ENCODE measurements around the gene ARHGAP42. TPM values are rescaled to one million over a fixed set of nuclear protein-coding genes. Genes with fewer than 3 reads are reported as not detected.

Gene ARHGAP42
- total and polyA plus RNA-seq, 4 donors = 3.8 to 17.2 (median 12.0) TPM

DNA sequence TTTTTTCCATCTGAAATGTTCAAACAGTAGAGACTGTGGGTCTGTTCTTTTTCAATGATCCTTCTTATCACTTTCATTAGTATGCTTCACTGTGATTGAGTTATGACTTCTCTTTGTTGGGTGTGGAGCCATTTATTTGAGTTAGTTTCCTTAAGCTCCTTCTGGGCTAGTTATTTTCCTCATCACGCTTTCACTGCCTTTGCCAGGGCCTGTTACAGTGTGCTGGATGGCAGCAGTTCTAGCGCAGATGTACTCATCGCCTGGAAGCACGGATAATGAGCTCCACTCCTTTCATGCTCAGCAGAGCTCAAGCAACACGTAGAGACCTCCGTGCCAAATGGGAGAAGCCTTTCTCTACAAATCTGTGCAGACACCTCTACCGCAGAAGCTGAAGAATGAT lies 7.0 kb upstream of the ARHGAP42 start:
- H3K9ac ChIP-seq (ENCODE audit: low read depth in 1 of 2, low read length in 2 of 2) = no peak overlapping the region
- no peaks in the 10 kb centered on the region for H3K9me3 ChIP-seq (ENCODE audit: control insufficient read depth in 4 of 4, low read length in 3 of 4)
- H3K36me3 ChIP-seq (ENCODE audit: control insufficient read depth in 4 of 4, insufficient read depth in 3 of 4, low read depth in 1 of 4, low read length in 3 of 4) = no peaks in the 10 kb centered on the region
- WGBS = 90% methylated on average over 7 of the region's 7 CpGs
- no peak for DNase-seq (ENCODE audit: low spot score)
- TF ChIP-seq, protein P1, sequence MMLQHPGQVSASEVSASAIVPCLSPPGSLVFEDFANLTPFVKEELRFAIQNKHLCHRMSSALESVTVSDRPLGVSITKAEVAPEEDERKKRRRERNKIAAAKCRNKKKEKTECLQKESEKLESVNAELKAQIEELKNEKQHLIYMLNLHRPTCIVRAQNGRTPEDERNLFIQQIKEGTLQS (IDR thresholded peaks at IDR 0.05) = no peak
- no peak overlapping the region for H3K4me3 ChIP-seq (ENCODE audit: low read depth in 1 of 3, low read length in 3 of 3)
- H3K27me3 ChIP-seq (ENCODE audit: control insufficient read depth in 4 of 4, insufficient read depth in 4 of 4, low read length in 3 of 4) = no peaks in the 10 kb centered on the region
- peaks cover 3 to 19% (median 15%) of the 10 kb centered on the region in 4 donors for H3K4me1 ChIP-seq (ENCODE audit: control insufficient read depth in 4 of 4, insufficient read depth in 4 of 4, low read length in 3 of 4)
- H3K27ac ChIP-seq (ENCODE audit: low read depth in 1 of 2, low read length in 2 of 2) = no peak overlapping the region

DNA sequence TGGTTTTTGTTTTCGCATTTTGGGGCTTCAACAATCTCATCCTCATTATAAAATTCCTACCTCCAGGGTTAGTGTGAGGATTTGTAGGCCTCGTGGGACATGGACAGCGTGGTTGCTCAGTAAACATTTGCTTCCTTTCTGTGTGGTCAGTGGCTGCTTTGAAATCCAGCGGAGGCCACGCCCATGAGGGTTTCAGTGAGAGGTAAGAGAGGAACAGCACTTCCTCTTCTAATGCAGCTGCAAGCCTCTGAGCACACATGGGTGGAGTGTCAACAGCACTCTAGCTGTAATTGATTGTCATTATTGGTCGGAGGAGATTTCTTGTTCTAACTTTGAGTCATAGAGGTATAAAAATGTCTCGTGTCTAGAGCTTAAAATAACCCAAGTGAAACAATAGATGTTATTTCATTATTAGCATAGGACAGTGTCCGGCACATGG lies 6.0 kb upstream of the ARHGAP42 start:
- H3K9me3 ChIP-seq (ENCODE audit: control insufficient read depth in 4 of 4, low read length in 3 of 4) = no peaks in the 10 kb centered on the region
- H3K4me1 ChIP-seq (ENCODE audit: control insufficient read depth in 4 of 4, insufficient read depth in 4 of 4, low read length in 3 of 4) = peaks cover 3 to 18% (median 13%) of the 10 kb centered on the region in 4 donors
- TF ChIP-seq ZBTB33 (IDR thresholded peaks at IDR 0.05) (no peak), EGR1 (IDR thresholded peaks at IDR 0.05; ENCODE audit: low read depth in 2 of 2) (no peak), FOXA1 (IDR thresholded peaks at IDR 0.05) (no peak), SP1 (IDR thresholded peaks at IDR 0.05) (no peak), FOXA2 (IDR thresholded peaks at IDR 0.05) (no peak), GABPA (IDR thresholded peaks at IDR 0.05 in 1 of 2, conservative IDR thresholded peaks at IDR 0.05 in 1 of 2) (no peak), RAD21 (IDR thresholded peaks at IDR 0.05) (peak in 1 of 2 donors; percentile 26), TAF1 (conservative IDR thresholded peaks at IDR 0.05) (no peak)
- DNase-seq (ENCODE audit: low spot score) = no peak
- no peaks in the 10 kb centered on the region for H3K36me3 ChIP-seq (ENCODE audit: control insufficient read depth in 4 of 4, insufficient read depth in 3 of 4, low read depth in 1 of 4, low read length in 3 of 4)
- H3K27ac ChIP-seq (ENCODE audit: low read depth in 1 of 2, low read length in 2 of 2) = no peak overlapping the region
- H3K27me3 ChIP-seq (ENCODE audit: control insufficient read depth in 4 of 4, insufficient read depth in 4 of 4, low read length in 3 of 4) = no peaks in the 10 kb centered on the region
- H3K4me3 ChIP-seq (ENCODE audit: low read depth in 1 of 3, low read length in 3 of 3) = no peak overlapping the region
- WGBS = 56% methylated on average over 8 of the region's 8 CpGs
- H3K9ac ChIP-seq (ENCODE audit: low read depth in 1 of 2, low read length in 2 of 2) = no peak overlapping the region

- Histone ChIP-seq H3K4me3 (ENCODE audit: low read depth in 1 of 3, low read length in 3 of 3) (no peak overlapping the region), H3K9ac (ENCODE audit: low read depth in 1 of 2, low read length in 2 of 2) (no peak overlapping the region), H3K27ac (ENCODE audit: low read depth in 1 of 2, low read length in 2 of 2) (no peak overlapping the region), H3K9me3 (ENCODE audit: control insufficient read depth in 4 of 4, low read length in 3 of 4) (no peaks in the 10 kb centered on the region), H3K4me1 (ENCODE audit: control insufficient read depth in 4 of 4, insufficient read depth in 4 of 4, low read length in 3 of 4) (peaks cover 3 to 18% (median 13%) of the 10 kb centered on the region in 4 donors), H3K27me3 (ENCODE audit: control insufficient read depth in 4 of 4, insufficient read depth in 4 of 4, low read length in 3 of 4) (no peaks in the 10 kb centered on the region), H3K36me3 (ENCODE audit: control insufficient read depth in 4 of 4, insufficient read depth in 3 of 4, low read depth in 1 of 4, low read length in 3 of 4) (no peaks in the 10 kb centered on the region)
- WGBS = 60% methylated on average over 2 of the region's 2 CpGs
- no peak for DNase-seq (ENCODE audit: low spot score)
- TF ChIP-seq YY1 (IDR thresholded peaks at IDR 0.05) (no peak), RAD21 (IDR thresholded peaks at IDR 0.05) (peak; percentile 83 to 85), REST (IDR thresholded peaks at IDR 0.05) (no peak), FOXA1 (IDR thresholded peaks at IDR 0.05) (no peak), HNF4A (conservative IDR thresholded peaks at IDR 0.05) (no peak), TAF1 (conservative IDR thresholded peaks at IDR 0.05) (no peak), EGR1 (IDR thresholded peaks at IDR 0.05; ENCODE audit: low read depth in 2 of 2) (no peak), HNF4G (IDR thresholded peaks at IDR 0.05) (no peak)
- TF ChIP-seq, protein P2, sequence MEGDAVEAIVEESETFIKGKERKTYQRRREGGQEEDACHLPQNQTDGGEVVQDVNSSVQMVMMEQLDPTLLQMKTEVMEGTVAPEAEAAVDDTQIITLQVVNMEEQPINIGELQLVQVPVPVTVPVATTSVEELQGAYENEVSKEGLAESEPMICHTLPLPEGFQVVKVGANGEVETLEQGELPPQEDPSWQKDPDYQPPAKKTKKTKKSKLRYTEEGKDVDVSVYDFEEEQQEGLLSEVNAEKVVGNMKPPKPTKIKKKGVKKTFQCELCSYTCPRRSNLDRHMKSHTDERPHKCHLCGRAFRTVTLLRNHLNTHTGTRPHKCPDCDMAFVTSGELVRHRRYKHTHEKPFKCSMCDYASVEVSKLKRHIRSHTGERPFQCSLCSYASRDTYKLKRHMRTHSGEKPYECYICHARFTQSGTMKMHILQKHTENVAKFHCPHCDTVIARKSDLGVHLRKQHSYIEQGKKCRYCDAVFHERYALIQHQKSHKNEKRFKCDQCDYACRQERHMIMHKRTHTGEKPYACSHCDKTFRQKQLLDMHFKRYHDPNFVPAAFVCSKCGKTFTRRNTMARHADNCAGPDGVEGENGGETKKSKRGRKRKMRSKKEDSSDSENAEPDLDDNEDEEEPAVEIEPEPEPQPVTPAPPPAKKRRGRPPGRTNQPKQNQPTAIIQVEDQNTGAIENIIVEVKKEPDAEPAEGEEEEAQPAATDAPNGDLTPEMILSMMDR (IDR thresholded peaks at IDR 0.05; ENCODE audit: low read depth, low read length, missing input control) = peak; percentile 59
These were observed 4.7 kb upstream of the ARHGAP42 start for GRCh38 chr11:100682247-100682969.

Measured in liver (tissue), 9 donors.